WTC11 (cell line): ENCODE measurements around the gene VAV2.

Experiments used
- ATF1 ChIP-seq: sonication (generic); formaldehyde crosslinking; IDR thresholded peaks from 2 replicates; pipeline ENCODE4 v1.8.1; 2023; ENCODE audit warnings: mild to moderate bottlenecking, moderate library complexity, missing genetic modification reagents
- CREB1 ChIP-seq: sonication (generic); formaldehyde crosslinking; IDR thresholded peaks from 2 replicates; pipeline ENCODE4 v1.8.0; 2023; ENCODE audit warnings: mild to moderate bottlenecking, missing genetic modification reagents
- EMX1 ChIP-seq: fragments of 250-450 bp; sonication (Bioruptor Pico); IDR thresholded peaks from 2 replicates; pipeline ENCODE4 v1.8.0; 2021; ENCODE audit warnings: mild to moderate bottlenecking
- ESRRA ChIP-seq: sonication (generic); formaldehyde crosslinking; IDR thresholded peaks from 2 replicates; pipeline ENCODE4 v1.8.1; 2022; ENCODE audit warnings: mild to moderate bottlenecking, missing genetic modification reagents, borderline replicate concordance
- FOXP1 ChIP-seq: sonication (generic); formaldehyde crosslinking; IDR thresholded peaks from 2 replicates; pipeline ENCODE4 v1.8.0; 2022; ENCODE audit warnings: missing genetic modification reagents, mild to moderate bottlenecking, moderate library complexity, borderline replicate concordance
- IRF2 ChIP-seq: sonication (generic); formaldehyde crosslinking; IDR thresholded peaks from 2 replicates; pipeline ENCODE4 v1.8.0; 2022; ENCODE audit warnings: low read depth, missing genetic modification reagents, borderline replicate concordance
- MYBL2 ChIP-seq: sonication (generic); formaldehyde crosslinking; IDR thresholded peaks from 2 replicates; pipeline ENCODE4 v1.8.1; 2023; ENCODE audit warnings: mild to moderate bottlenecking, moderate library complexity, missing genetic modification reagents
- SP1 ChIP-seq: sonication (generic); formaldehyde crosslinking; conservative IDR thresholded peaks from 2 replicates; pipeline ENCODE4 v1.8.1; 2022; ENCODE audit warnings: missing genetic modification reagents
- TCF7 ChIP-seq: sonication (generic); formaldehyde crosslinking; IDR thresholded peaks from 2 replicates; pipeline ENCODE4 v1.8.0; 2022; ENCODE audit warnings: mild to moderate bottlenecking, low read depth, missing genetic modification reagents, moderate library complexity
- TF ChIP-seq, protein P1 (sequence below): sonication (generic); formaldehyde crosslinking; IDR thresholded peaks from 2 replicates; pipeline ENCODE4 v1.8.0; 2023; ENCODE audit warnings: missing genetic modification reagents
- TF ChIP-seq, protein P2 (sequence below): fragments of 200-600 bp; IDR thresholded peaks from 2 replicates; pipeline ENCODE4 v1.8.0; 2022; ENCODE audit warnings: antibody characterized with exemption
- TF ChIP-seq, protein P3 (sequence below): sonication (generic); formaldehyde crosslinking; IDR thresholded peaks from 2 replicates; pipeline ENCODE4 v1.8.1; 2022; ENCODE audit warnings: low read depth, mild to moderate bottlenecking, moderate library complexity, missing genetic modification reagents, borderline replicate concordance

DNA sequence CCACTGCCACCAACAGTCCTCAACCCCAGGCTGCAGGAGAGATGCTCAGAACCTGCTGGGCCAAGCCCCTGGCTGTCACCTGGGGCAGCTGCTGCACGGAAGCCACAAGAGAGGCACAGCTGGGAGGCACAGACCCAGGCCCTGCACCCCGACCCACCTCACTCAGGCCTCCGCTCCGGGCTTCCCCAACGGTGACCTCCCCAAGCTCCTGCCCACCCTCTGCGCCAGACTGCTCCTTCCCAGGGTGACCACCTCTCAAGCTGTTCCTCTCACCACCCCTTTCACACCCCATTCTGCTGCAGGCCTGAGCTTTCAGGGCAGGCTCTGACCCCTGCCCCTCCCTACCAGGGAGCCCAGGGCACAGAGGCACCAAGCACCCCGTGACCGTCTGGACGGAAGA is 33.0 kb downstream of the VAV2 start:
- no peak for TF ChIP-seq MYBL2 (CRISPR knock-in tag)
- TF ChIP-seq, protein P1, sequence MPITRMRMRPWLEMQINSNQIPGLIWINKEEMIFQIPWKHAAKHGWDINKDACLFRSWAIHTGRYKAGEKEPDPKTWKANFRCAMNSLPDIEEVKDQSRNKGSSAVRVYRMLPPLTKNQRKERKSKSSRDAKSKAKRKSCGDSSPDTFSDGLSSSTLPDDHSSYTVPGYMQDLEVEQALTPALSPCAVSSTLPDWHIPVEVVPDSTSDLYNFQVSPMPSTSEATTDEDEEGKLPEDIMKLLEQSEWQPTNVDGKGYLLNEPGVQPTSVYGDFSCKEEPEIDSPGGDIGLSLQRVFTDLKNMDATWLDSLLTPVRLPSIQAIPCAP (CRISPR knock-in tag), result no peak
- TF ChIP-seq EMX1 (CRISPR knock-in tag), result no peak
- TF ChIP-seq TCF7 (CRISPR knock-in tag), result no peak
- TF ChIP-seq IRF2 (CRISPR knock-in tag), result no peak
- no peak for TF ChIP-seq FOXP1 (CRISPR knock-in tag)
- no peak for TF ChIP-seq SP1
- TF ChIP-seq, protein P2, sequence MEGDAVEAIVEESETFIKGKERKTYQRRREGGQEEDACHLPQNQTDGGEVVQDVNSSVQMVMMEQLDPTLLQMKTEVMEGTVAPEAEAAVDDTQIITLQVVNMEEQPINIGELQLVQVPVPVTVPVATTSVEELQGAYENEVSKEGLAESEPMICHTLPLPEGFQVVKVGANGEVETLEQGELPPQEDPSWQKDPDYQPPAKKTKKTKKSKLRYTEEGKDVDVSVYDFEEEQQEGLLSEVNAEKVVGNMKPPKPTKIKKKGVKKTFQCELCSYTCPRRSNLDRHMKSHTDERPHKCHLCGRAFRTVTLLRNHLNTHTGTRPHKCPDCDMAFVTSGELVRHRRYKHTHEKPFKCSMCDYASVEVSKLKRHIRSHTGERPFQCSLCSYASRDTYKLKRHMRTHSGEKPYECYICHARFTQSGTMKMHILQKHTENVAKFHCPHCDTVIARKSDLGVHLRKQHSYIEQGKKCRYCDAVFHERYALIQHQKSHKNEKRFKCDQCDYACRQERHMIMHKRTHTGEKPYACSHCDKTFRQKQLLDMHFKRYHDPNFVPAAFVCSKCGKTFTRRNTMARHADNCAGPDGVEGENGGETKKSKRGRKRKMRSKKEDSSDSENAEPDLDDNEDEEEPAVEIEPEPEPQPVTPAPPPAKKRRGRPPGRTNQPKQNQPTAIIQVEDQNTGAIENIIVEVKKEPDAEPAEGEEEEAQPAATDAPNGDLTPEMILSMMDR, result no peak
- no peak for TF ChIP-seq ATF1 (CRISPR knock-in tag)
- no peak for TF ChIP-seq ESRRA (CRISPR knock-in tag)
- TF ChIP-seq CREB1 (CRISPR knock-in tag), result no peak
- TF ChIP-seq, protein P3, sequence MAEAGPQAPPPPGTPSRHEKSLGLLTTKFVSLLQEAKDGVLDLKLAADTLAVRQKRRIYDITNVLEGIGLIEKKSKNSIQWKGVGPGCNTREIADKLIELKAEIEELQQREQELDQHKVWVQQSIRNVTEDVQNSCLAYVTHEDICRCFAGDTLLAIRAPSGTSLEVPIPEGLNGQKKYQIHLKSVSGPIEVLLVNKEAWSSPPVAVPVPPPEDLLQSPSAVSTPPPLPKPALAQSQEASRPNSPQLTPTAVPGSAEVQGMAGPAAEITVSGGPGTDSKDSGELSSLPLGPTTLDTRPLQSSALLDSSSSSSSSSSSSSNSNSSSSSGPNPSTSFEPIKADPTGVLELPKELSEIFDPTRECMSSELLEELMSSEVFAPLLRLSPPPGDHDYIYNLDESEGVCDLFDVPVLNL (CRISPR knock-in tag), result no peak
